ENCODE data around the gene CCBE1. TPM values are rescaled to one million over a fixed set of nuclear protein-coding genes. Genes with fewer than 3 reads are reported as not detected.

CCBE1 gene
- total RNA-seq, 1 experiment from 2014 or later: 0.09 TPM

DNA sequence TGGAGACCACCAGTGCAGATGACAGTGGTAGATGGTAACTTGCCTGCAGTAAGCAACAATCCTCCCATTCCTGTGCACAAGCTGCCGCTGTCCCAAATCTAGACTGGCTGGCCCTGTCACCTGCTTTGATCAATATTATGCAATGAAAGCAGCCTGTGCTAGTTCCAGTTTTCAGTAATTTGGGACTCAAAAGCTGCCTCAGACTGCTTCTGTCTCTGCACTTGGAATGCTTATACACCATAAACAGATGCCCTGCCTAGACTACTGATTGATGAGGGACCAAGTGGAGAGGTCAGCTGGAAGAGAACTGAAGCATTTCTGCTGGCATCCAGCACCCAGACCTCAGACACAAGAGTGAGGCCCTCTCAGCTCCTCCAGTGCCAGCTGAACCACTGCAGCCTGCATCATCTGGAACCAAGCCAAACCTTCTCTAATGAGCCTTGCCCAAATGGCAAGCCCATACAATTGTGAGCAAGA is 24.9 kb downstream of the CCBE1 start:
- POLR2A ChIA-PET: interaction anchor here (0.5 kb wide), 1 partner anchor 75 kb away, joined by 4 read pairs; no protein-coding TSS in a partner anchor
- no peaks in the 10 kb centered on the region for H3K4me1 Mint-ChIP-seq (ENCODE audit: low read depth, unreplicated experiment)
- CTCF ChIA-PET: no interaction called here
- H3K4me3 ChIP-seq (ENCODE audit: low read depth, low read length): no peak overlapping the region
- H3K9me3 Mint-ChIP-seq (ENCODE audit: unreplicated experiment): no peaks in the 10 kb centered on the region
- no peak for DNase-seq
- H3K9me3 ChIP-seq: no peaks in the 10 kb centered on the region
- H3K36me3 Mint-ChIP-seq (ENCODE audit: insufficient read depth, unreplicated experiment): no peaks in the 10 kb centered on the region
- H3K36me3 ChIP-seq (ENCODE audit: control insufficient read depth, insufficient read depth, low read length): no peaks in the 10 kb centered on the region
- no peaks in the 10 kb centered on the region for H3K4me1 ChIP-seq
- TF ChIP-seq, protein P1, sequence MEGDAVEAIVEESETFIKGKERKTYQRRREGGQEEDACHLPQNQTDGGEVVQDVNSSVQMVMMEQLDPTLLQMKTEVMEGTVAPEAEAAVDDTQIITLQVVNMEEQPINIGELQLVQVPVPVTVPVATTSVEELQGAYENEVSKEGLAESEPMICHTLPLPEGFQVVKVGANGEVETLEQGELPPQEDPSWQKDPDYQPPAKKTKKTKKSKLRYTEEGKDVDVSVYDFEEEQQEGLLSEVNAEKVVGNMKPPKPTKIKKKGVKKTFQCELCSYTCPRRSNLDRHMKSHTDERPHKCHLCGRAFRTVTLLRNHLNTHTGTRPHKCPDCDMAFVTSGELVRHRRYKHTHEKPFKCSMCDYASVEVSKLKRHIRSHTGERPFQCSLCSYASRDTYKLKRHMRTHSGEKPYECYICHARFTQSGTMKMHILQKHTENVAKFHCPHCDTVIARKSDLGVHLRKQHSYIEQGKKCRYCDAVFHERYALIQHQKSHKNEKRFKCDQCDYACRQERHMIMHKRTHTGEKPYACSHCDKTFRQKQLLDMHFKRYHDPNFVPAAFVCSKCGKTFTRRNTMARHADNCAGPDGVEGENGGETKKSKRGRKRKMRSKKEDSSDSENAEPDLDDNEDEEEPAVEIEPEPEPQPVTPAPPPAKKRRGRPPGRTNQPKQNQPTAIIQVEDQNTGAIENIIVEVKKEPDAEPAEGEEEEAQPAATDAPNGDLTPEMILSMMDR (IDR thresholded peaks at IDR 0.05; ENCODE audit: insufficient read depth in 1 of 2, low read depth in 1 of 2, low read length in 1 of 2, severe bottlenecking in 1 of 2, unreplicated experiment in 1 of 2): no peak
- no peak overlapping the region for H3K4me3 Mint-ChIP-seq (ENCODE audit: unreplicated experiment)
- H3K27ac Mint-ChIP-seq (ENCODE audit: unreplicated experiment): no peak overlapping the region
- no TSS peak for BruUV-seq (replicated peaks)
- H3K27me3 ChIP-seq (replicated peaks; ENCODE audit: control insufficient read depth, insufficient read depth, low read length): no peaks in the 10 kb centered on the region
- H3K27me3 Mint-ChIP-seq (ENCODE audit: insufficient read depth, unreplicated experiment): peaks cover 3% of the 10 kb centered on the region
- intact Hi-C loops (cut with micrococcal nuclease; ENCODE audit: unreplicated experiment): no loop called here

DNA sequence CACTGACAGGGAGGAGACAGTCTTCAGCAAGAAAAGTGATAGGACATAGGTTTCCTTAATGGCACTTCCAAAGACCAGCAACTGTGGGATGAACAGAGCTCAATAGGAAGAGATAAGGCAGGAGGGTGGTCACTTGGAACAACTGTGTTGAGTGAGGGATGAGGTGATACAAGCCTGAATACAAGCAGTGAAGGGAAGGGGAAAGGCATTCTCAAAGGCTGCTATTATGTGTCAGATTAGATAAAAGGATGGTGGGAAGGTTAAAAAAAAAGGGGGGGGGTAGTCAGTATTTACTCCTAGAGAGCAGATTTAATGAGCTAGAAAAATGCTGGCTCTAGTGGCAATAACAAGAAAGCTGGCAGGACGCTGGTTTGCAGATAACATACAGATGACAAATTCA is 25.7 kb downstream of the CCBE1 start:
- Mint-ChIP-seq H3K27me3 (ENCODE audit: insufficient read depth, unreplicated experiment) (peaks cover 3% of the 10 kb centered on the region), H3K27ac (ENCODE audit: unreplicated experiment) (no peak overlapping the region), H3K4me3 (ENCODE audit: unreplicated experiment) (no peak overlapping the region), H3K4me1 (ENCODE audit: low read depth, unreplicated experiment) (no peaks in the 10 kb centered on the region), H3K9me3 (ENCODE audit: unreplicated experiment) (no peaks in the 10 kb centered on the region), H3K36me3 (ENCODE audit: insufficient read depth, unreplicated experiment) (no peaks in the 10 kb centered on the region)
- Histone ChIP-seq H3K9me3 (no peaks in the 10 kb centered on the region), H3K27me3 (replicated peaks; ENCODE audit: control insufficient read depth, insufficient read depth, low read length) (no peaks in the 10 kb centered on the region), H3K4me3 (ENCODE audit: low read depth, low read length) (no peak overlapping the region), H3K4me1 (no peaks in the 10 kb centered on the region), H3K36me3 (ENCODE audit: control insufficient read depth, insufficient read depth, low read length) (no peaks in the 10 kb centered on the region)
- CTCF ChIA-PET: no interaction called here
- POLR2A ChIA-PET: interaction anchor here (0.5 kb wide), 1 partner anchor 76 kb away, joined by 4 read pairs; no protein-coding TSS in a partner anchor
- BruUV-seq (replicated peaks): no TSS peak
- TF ChIP-seq, protein P1 (IDR thresholded peaks at IDR 0.05; ENCODE audit: insufficient read depth in 1 of 2, low read depth in 1 of 2, low read length in 1 of 2, severe bottlenecking in 1 of 2, unreplicated experiment in 1 of 2): no peak
- no peak for DNase-seq
- intact Hi-C loops (cut with micrococcal nuclease; ENCODE audit: unreplicated experiment): no loop called here

DNA sequence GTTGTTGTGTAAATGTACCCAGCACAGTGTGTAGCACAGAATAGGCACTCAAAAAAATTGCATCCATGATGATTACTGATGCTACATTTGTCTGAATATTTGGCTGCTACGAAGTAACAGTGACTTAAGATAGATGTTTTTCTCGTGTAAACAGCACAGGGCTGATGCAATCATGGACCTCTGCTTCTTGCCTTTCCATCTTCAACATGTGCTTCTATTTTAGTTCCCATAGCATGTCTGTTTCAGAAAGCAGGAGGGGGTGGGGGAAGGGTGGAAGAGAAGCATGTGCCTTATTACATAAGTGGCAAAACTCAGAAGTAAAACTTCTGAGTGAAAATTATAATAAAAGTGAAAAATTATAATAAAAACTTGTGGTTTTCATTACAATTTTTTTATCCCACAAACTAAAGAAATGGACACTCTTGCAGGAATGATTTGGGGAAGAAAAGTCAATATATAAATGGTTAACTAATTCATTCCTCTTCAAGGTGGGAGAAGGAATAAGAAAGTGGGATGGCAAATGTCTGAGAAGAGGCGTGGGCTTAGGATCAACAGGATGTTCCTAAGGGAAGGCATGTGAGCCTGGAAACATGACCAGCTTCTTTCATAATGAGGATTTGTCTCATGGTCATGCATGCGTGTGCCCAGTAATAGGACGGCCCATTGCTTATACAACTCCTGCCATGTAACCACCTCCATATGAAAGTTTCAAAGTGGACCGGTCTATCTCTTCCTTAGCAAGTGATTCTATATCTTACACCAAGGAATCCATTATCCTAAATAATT is 27.2 kb downstream of the CCBE1 start:
- H3K4me1 ChIP-seq: no peaks in the 10 kb centered on the region
- no TSS peak for BruUV-seq (replicated peaks)
- intact Hi-C loops (cut with micrococcal nuclease; ENCODE audit: unreplicated experiment): no loop called here
- H3K27me3 ChIP-seq (replicated peaks; ENCODE audit: control insufficient read depth, insufficient read depth, low read length): no peaks in the 10 kb centered on the region
- H3K4me3 Mint-ChIP-seq (ENCODE audit: unreplicated experiment): no peak overlapping the region
- H3K36me3 ChIP-seq (ENCODE audit: control insufficient read depth, insufficient read depth, low read length): no peaks in the 10 kb centered on the region
- H3K4me1 Mint-ChIP-seq (ENCODE audit: low read depth, unreplicated experiment): no peaks in the 10 kb centered on the region
- no peak for DNase-seq
- POLR2A ChIA-PET: no interaction called here
- CTCF ChIA-PET: no interaction called here
- no peak overlapping the region for H3K4me3 ChIP-seq (ENCODE audit: low read depth, low read length)
- H3K9me3 ChIP-seq: no peaks in the 10 kb centered on the region
- no peaks in the 10 kb centered on the region for H3K36me3 Mint-ChIP-seq (ENCODE audit: insufficient read depth, unreplicated experiment)
- no peak overlapping the region for H3K27ac Mint-ChIP-seq (ENCODE audit: unreplicated experiment)
- no peaks in the 10 kb centered on the region for H3K9me3 Mint-ChIP-seq (ENCODE audit: unreplicated experiment)
- H3K27me3 Mint-ChIP-seq (ENCODE audit: insufficient read depth, unreplicated experiment): peaks cover 3% of the 10 kb centered on the region
- TF ChIP-seq, protein P1 (IDR thresholded peaks at IDR 0.05; ENCODE audit: insufficient read depth in 1 of 2, low read depth in 1 of 2, low read length in 1 of 2, severe bottlenecking in 1 of 2, unreplicated experiment in 1 of 2): no peak
